Ammon's horn (tissue), 1 donor: ENCODE results near the gene RDH11.
"Not testable (repeated sequence)": the region's sequence is repeated elsewhere in the genome, so short reads cannot be mapped to it uniquely, and the experiment has no call there.

Experiments
- DNase-seq: peaks from one replicate; pipeline ENCODE4 v3.0.0-alpha.2; 2016; ENCODE audit warnings: low spot score

RDH11 gene, protein sequence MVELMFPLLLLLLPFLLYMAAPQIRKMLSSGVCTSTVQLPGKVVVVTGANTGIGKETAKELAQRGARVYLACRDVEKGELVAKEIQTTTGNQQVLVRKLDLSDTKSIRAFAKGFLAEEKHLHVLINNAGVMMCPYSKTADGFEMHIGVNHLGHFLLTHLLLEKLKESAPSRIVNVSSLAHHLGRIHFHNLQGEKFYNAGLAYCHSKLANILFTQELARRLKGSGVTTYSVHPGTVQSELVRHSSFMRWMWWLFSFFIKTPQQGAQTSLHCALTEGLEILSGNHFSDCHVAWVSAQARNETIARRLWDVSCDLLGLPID

GRCh38 chr14:67695394-67695949 is at the start of gene RDH11:
RDH11 (minus strand) TSS chr14:67695764; CDS start chr14:67695703, 61 bp downstream.
- DNase-seq: peak; percentile 96

GRCh38 chr14:67744046-67744445 is 48.5 kb upstream of the RDH11 start:
- no peak for DNase-seq

DNA sequence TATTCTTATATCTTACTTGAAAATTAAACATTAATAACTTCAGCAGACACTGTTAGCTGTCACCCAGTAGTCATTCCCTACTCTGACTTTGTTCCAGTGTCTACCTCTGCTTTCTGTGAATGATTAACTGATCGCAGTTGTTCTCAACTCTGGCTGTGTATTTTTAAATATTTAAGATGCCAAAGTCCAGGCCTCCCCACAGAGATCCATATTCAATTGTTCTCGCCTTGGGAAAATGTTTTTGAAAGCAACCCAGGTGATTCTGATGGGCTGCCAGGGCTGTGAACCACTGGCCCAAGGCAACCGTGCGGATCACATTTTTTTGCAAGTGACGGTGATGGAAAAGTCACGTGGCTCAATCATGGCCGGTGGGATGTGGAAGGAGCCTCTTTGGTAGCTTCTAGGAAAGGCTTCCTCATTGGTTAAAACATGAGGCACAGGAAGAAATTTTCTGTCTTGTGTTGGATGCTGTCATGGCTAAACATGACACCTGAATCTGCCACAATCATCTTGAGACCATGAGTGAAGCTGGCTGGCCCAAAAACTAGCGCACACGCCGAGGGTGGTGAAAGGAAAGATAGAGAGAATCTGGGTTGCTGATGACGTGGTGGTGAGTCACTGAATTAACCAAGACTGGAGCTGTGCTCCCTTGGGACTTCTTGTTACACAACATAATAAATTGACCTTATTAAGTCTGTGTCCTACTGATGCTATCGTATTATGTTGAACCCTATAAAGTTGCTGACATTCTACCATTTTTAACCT is 43.4 kb upstream of the RDH11 start:
- DNase-seq: no peak

DNA sequence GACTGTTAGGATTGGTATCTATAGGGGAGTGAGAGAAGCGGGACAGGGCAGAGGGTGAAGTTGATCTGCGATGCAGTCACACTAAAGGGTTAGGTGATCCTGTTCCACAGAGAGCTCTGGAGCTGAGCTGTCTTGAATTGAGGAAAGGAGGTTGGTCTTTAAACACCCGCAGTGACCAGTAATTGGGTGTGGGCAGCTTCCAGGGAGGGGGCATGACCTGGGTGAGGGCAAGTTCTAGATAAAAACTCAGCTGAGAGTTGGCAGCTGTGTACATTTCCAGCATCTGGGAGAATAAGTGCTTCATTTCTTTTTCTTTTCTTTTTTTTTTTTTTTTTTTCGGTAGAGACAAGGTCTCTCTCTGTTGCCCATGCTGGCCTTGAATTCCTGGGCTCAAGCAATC is 41.2 kb upstream of the RDH11 start:
- DNase-seq: no peak

DNA sequence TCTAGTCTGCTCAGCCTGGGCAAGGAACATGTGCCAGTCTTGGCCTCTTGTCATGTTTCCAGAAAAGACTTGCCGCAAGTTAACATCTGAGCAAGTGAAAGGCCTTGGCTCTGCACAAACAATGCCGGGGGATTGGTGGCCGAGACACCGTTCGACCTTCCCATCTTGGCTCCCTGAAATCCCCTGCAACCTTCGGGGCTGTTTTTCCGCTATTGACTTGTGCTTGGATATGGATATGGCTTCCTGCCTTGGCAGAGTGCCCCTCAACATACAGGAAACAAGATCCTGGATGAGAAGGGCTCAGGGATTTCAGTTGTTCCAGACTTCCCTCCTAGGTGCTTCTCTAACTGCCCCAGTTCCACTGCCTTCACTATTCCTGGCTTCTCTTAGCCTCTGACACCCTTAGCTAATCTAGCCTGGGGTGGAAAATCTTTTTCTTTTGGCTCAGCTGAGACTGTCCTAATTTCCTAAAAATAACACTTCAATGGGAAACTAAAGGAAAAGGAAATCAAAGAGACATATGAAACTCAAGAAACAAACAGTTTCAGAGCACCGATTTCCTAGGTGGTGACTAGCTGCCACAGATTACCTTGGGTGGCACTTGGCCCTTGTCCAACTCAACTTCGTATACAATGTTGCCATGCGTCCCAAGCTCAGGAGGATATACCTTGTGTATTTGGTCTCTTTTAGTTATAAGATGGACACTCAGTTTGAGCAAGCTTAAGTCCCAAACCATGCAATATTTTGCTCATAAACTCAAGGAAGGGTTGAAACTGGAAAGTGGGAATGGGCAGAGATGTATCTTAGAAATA is 40.0 kb upstream of the RDH11 start:
- no peak for DNase-seq

- no peak for DNase-seq
Measured at GRCh38 chr14:67734675-67735074, 39.1 kb upstream of the RDH11 start.

DNA sequence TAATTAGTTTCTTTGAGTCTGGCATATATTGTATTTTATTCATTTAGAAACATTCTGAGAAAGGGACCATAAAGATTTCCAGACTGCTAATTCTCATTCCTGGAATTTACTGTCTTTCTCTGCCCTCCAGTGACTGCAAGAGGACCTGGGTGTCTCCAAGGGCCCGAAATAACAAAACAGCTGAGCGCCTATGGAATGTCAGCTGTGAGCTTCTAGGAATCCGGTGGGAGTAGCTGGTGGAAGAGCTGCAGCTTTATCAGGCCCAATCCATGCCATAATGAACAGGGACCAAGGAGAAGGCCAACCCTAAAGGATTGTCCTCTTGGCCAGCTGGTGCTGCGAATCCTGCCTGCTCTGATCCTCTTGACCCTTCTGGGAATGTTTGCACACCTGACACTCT is 38.1 kb upstream of the RDH11 start:
- no peak for DNase-seq

GRCh38 chr14:67729072-67729885 is 33.7 kb upstream of the RDH11 start:
- DNase-seq: no peak

- DNase-seq: no peak
Measured at GRCh38 chr14:67728258-67728657, 32.7 kb upstream of the RDH11 start.

DNA sequence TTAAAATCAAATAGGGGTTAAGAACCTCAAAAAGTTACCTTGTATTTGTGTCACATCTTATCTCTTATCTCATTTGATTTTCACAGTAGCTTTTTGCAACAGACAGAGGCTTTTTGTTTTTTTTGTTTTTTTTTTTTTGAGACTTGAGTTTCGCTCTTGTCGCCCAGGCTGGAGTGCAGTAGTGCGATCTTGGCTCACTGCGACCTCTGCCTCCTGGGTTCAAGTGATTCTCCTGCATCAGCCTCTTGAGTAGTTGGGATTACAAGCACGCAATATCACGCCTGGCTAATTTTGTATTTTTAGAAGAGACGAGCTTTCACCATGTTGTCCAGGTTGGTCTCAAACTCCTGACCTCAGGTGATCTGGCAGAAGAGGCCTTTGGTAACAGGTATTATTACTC is 31.8 kb upstream of the RDH11 start:
- no peak for DNase-seq

DNA sequence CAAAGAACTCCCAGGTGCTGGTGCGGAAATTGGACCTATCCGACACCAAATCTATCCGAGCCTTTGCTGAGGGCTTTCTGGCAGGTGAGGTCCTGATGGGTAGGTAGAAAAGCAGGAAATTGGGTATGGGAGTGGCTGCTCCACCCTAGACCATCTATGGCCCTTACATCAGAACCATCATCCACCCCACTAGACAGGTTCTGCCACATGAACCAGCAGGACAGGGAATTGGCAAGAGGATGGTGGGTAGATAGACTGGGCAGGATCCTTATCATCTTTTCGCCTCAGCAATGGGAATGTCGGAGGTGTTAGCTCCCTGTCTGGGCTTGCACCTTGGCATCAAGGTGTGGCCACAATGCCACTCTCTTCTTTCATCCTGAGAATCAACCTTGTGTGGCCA is 29.6 kb upstream of the RDH11 start:
- no peak for DNase-seq

DNA sequence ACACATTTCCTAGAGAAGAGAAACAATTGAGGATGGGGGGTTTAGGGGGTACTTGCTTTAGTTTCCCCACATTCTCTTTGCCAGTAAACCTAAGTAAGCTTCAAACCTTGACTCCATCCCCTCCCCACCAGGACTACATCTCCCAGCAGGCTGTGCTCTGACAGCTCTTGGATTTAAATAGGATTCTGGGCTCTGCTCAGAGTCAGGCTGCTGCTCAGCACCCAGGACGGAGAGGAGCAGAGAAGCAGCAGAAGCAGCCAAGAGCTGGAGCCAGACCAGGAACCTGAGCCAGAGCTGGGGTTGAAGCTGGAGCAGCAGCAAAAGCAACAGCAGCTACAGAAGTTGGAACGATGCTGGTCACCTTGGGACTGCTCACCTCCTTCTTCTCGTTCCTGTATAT is 26.7 kb upstream of the RDH11 start:
- peak; percentile 70 for DNase-seq

DNA sequence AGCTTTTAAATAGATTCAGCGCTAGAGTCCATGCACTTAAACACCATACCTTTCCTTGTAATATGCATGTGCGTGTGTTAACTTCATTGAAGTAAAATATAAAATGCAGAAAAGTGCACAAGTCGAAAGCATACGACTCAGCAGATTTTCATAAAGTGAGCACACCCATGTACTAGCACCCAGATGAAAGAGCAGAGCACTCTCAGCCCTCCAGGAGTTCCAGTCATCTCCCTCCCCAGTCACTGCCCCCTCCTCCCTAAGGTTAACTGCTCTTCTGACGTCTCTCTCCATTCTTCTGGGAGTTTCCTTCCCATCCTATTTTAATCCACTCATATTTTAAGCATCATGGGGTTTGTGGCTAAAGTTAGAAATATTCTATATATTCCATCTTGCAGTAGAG is 26.3 kb upstream of the RDH11 start:
- no peak for DNase-seq

DNA sequence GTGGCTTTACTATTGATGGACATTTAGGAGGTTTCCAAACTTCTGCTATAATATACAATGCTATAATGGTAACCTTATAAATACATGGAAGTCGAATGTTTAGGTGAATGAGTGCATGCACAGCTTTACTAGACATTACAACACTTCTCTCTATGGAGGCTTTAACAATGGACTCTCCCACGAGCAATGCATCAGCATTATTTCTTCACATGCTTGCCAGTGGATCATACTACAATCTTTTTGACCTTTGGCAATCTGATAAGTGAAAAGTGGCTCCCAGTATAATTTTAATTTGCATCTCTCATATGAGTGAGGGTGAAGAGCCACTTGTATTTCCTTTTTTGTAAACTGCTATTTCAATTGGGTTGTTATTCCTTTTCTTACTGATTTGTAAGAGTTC is 24.3 kb upstream of the RDH11 start:
- DNase-seq: no peak

DNA sequence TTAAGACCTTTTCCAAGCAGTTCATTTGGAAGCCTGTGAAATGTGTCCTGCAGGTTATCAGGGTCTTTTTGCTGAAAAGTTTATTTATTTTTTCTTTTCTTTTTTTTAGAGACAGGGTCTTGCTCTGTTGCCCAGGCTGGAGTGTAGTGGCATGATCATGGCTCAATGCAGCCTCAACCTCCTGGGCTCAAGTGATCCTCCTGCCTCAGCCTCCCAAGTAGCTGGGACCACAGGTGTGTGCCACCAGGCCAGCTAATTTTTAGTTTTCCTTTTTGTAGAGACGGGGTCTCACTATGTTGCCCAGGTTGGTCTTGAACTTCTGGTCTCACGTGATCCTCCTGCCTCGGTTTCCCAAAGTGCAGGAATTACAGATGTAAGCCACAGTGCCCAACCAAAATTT is 23.8 kb upstream of the RDH11 start:
- not testable (repeated sequence) for DNase-seq

GRCh38 chr14:67718265-67718664 is 22.7 kb upstream of the RDH11 start:
- DNase-seq: no peak

DNA sequence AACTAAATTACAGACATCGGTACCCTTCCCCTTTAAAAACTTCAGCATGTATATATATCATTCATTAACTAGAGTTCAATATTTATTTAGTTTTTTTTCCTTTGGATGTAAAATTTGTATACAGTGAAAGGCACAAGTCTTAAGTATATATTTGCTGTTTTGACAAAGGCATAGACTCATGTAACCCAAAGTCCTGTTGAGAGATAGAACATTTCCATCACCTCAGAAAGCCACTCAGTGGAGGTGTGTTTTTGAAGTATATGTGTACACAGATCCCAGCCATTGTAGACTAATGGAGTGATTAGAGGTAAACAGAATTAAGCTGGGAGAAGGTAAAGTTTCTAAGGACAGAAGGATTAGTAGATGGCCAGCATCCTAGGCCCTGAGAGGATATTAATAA is 21.5 kb upstream of the RDH11 start:
- DNase-seq: no peak

DNA sequence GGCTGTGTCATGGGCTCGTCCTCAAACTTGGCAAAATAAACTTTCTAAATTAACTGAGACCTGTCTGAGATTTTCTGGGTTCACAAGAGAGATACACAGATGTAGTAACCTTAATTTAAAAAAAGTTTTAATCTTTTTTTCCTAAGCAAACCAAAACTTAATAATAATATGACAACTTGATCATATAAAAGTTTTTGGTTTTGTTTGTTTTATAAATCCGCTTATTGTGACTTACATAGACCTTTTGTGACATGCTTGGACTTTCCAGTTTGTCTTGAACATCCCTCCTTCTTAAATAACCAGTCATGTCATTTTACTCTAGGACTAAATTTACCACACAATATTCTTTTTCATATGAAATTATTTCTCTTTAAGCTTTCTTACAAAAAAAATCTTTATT is 14.6 kb upstream of the RDH11 start:
- no peak for DNase-seq

DNA sequence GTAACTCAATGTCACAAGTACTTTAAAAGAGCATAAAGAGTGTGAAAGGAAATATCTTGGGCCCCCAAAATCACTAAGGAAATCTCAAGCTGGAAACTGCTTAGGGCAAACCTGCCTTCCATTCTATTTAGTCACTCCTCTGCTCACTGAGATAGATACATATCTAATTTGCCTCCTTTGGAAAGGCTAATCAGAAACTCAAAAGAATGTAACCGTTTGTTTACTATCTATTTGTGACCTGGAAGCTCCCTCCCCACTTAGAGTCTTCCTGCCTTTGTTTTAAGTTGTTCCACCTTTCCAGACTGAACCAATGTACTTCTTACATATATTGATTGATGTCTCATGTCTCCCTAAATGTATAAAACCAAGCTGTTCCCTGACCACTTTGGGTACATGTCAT is 14.2 kb upstream of the RDH11 start:
- not testable (repeated sequence) for DNase-seq

GRCh38 chr14:67709346-67709745 is 13.8 kb upstream of the RDH11 start:
- DNase-seq: not testable (repeated sequence)

- no peak for DNase-seq
Measured at GRCh38 chr14:67705211-67705610, 9.6 kb upstream of the RDH11 start.
